ENCODE results near the gene L1CAM.

Gene L1CAM

DNA sequence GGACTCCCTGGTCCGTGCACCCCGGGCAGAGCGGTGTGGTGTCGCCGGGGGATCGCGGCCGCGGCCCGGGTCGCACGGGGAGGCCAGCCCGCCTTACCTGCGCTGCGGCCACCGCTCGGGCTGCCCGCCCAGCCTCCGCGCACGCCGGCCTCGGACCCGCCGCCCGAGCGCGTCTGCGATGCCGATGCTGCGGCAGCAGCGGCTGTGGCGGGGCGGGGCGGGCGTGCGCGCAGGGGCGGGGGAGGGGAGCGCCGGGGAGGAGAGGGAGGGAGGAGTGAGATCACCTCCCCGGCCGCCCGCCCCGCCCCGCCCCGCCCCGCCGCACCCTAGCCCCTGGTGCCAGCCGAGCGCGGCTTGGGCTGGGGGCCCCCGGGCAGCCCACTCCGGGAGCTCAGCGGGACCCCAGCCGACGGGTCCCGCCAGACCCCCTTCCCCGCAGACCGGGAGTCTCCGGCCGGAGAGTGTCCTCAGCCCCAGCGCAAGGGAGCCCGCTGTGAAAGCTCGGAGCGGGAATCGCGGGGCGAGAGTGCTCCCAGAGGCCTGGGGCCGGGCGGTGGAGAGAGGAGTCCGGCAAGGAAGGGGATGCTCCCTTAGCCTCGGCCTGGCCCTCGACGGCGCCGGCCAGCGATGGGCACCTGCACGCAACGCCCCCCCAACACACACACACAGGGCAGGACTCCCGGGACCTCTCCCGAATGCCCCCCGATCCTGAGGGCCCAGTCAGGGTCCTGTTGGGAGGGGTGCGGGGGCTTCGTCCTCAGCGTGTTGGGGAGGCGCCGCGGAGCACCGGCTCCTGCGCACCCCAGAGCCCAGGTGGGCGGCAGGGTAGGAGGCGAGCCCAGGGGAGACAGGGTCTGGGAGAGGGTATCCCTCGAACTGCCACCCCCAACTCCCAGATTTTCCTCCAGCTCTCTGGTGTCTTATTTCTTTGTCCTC lies at the start of gene L1CAM:
TSS of gene L1CAM (minus strand) at position 206 of the 936 bp plus-strand sequence. CDS start 10,337 bp downstream, outside the sequence.
- peak in 1 of 2 donors; percentile 41 for DNase-seq

DNA sequence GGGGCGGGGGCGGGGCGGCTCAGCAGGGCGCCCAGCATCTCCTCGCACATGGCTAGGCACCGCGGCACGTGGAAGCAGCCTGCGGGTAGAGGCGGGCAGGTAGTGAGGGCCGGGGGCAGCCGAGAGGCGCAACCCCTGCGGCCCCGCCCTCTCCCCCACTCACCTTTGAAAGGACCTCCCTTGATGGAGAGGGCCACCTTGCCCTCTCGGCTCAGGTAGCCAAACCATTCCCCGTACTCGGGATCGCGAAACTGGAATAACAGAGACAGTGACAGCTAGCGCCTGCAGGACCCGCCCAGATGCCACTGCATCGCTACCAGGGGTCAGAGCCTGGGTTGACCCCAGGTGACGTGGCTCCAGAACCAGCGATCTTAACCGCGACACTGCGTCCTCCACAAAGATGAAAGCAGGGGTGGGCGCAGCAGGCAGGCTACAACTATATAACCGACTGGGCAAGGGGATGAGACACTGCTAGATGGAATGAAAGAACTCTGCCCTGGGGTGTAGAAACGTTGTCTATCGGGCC lies 49.4 kb upstream of the L1CAM start:
- DNase-seq = no peak

GRCh38 chrX:153934762-153935325 lies 48.9 kb upstream of the L1CAM start, which contains the start of gene NAA10:
NAA10 (minus strand) TSS chrX:153935037; CDS start chrX:153934904, 133 bp downstream.
- peak; percentile 53 to 73 for DNase-seq

DNA sequence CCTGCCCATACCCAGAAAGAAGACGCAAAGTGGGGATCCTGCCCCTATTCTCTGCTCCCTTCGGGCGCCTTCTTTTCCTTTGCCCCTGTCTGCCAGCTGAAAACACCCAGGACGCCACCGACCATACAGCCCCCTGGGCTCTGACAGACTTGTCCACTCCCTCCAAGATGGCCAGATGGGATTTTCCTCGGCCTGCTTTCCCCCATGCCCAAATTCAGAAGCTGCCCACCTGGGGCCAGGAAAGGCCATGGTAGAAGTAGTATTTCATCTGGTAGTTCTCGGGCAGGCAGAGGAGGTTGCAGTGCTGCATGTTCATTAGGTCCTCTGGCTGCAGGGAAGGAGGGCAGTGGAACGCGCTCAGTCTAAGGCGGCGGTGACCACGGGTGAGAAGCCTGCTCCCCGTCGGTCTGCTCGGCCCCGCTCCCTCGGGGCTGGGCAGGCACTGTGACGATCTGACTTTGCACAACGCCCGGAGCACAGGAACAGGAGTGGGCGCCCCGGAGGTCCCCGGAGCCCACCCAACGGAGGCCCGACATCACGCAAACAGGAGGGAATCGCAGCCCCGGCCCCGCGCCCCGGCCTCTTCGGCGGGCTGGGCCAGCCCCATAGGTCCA lies 48.3 kb upstream of the L1CAM start:
- DNase-seq = no peak

GRCh38 chrX:153933748-153934147 lies 47.8 kb upstream of the L1CAM start:
- DNase-seq = no peak

DNA sequence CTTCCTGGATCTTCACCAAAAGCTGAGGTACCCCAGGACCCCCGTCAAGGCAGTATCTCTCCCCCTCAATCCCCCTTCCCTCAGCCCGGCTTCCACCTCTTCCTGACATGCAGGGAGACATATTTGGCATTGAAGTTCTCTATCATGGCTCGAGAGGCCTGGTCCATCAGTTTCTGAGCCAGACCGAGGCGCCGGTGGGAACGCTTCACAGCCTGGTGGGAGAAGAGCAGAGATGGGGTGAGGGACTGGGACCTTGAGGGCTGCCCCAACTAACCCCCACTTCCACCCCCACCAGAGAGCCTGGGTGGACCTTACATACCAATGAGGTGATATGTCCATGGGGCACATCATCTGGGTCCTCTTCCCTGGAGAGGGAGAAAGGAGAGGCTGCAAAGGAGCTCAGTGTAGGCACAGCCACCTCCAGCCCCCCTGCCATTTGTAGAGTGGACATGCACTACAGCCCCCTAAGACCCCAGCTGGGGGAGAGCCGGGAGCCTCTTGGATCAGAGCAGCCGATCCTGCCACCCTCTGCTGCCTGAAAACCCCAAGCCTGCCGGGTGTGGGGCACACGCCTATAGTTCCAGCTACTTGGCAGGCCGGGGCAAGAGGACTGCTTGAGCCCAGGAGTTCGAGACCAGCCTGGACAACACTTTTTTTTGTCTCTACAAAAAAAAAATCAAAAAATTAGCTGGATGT lies 46.4 kb upstream of the L1CAM start:
- DNase-seq = no peak

GRCh38 chrX:153931748-153932147 lies 45.8 kb upstream of the L1CAM start:
- DNase-seq = no peak

GRCh38 chrX:153931151-153931550 lies 45.2 kb upstream of the L1CAM start:
- no peak for DNase-seq

DNA sequence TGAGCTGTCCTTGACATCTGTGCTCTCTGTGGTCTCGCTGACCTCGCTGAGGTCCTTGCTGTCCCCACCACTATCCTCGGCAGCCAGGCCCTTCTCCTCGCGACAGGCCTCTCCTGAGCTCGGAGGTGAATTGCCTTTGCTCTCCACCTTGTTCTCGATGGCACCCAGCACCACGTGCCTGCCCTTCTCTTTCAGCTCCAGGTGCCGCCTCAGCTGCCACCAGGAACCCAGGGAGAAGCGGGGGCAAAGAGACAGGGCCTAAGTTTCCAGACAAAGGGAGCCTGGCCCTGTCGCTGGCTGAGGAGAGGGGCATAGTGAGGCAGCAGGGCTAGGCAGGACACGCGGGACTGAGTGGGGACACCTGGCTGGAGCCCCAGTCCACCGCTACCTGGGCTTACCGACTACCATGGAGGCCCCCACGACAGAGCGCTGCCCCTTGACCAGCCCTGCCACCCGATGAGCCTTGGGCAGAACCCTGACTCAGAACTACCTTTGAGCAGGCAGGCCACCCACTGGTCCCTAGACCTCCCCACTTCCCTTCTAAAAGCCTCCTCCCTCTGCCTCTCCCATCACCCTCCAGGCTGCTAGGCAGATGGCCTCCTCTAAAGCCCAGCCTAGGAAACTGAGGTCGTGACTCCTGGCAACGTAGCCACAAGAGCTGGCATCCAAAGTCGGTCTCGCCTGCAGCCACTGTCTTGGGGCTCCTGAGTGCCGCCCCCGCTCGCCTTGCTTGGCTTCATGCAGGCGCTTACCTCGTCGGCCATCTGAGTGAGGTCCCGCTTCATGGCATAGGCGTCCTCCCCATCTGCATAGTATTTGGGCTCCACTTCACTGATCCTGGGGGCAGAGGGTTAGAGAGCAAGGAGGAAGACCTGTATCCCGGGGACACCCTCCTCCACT lies 44.3 kb upstream of the L1CAM start:
- DNase-seq = no peak

DNA sequence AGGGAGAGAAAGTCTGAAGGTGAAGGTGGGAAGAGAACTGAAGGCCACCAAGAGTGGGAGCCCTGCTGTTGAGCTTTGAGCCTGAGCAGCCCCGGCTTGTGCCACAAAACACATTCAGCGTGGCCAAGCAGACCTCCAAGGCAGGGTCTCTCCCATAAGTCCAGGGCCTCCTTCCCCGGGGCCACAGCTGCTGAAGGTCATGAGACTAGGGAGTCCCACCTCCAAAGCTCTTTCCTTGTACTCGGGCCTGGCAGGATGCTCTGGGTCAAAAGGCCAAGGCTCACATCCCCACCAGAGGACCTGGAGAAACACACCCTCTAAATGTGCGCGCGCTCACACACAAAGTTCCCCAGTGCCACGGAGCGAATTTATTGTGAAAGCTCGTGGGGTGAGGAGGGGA lies 43.6 kb upstream of the L1CAM start:
- no peak for DNase-seq

DNA sequence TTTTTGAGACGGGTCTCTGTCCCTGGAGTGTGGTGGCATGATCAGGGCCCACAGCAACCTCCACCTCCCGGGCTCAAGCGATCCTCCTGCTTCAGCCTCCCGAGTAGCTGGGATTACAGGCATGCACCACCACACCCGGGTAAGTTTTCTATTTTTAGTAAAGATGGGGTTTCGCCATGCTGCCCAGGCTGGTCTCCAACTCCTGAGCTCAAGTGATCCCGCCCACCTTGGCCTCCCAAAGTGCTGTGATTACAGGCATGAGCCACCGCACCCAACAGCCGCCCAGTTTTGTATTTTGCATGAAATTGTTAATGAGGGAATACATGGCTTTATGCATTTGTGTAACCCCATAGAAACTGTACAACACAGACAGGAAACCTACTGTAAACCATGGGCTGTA lies 42.9 kb upstream of the L1CAM start:
- no peak for DNase-seq

DNA sequence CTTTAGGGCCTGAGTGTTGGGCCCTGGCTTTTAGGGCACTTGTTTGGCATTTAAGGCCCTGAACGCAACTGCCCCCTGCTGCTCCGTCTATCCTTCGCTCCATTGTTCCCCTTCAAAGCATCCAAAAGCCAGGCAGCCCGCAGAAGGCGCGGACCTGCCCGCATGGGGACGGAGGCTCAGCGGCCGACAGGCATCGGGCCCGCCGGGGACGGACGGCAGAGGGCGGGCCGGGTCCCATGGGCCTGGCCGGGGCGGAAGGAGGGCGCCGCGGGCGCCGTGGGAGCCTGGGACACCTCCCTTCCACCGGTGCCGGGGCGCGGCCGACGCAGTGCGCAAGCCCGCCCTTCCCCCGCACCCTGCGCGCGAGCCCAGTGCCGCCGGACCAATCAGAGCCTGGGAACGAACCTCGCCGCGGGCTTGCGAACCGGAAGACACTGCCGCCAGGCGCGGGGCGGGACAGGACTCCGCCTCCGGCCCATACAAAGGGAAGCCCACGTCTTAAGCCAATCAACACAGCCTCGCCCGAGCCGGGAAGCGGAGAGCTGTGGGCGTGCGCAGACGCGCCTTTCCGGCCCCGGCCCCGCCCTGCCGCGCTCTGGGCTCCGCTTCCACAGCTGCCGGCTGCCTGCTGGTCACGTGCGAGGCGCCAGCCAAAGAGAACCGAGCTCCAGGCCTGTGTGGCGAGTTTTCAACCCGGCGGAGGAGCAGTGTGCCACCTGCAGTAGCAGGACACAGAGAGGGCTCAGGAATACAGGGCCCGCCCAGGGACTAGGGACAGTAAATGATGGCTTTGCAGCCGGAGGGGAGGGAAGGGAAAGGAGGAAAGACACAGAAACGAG lies 42.2 kb upstream of the L1CAM start:
- DNase-seq = peak; percentile 87 to 89

DNA sequence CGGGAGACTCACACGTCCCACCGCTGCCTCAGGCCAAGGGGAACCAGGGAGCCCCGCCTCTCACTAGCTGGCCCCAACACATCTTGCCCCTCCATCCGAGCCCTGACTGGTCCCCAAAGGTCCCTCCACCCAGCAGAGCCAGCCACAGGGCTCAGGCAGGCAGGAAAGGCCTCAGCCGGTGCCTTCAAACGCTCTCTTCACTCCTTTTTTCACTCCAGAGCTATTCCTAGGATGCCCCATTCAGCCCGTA lies 41.6 kb upstream of the L1CAM start:
- no peak for DNase-seq

DNA sequence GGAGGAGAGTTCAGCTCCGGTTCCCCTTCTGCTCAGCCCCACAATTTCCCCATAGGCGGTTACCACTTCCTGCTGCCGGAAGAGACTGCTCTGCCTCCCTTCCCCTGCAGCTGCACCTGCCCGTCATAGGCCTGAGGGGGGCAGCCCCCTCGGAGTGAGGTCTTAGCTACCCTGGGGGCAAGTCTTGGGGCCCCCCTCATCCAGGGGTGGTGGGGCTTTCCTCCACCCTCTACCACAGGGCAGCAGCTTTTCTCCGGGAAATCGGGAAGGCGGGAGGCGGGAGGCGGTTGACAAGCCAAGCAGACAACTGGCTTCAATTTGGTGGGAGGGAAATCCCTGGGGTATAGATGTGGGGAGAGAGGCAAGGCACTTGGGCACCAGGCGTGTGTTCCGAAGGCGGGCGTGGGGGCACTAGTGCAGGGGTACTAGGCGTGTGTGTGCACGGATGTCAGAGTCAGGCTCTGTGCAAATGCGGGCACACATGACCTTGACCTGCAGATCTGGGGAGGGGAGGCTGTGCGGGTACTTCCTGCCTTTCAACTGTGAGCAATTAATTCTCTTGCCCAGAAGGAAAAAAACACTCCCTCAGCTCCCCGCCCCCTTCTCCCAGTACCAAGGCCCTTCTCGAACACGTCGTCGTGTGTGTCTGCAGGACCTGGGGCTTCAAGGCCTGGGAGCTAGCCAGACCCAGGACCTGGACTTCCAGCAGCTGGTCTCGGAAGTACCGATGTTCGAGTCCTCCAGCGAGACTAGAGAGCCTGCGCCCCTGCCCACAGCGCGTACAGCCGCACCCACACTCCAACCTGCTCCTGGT lies 41.1 kb upstream of the L1CAM start:
- DNase-seq = peak; percentile 67 to 69

GRCh38 chrX:153926552-153926857 lies 40.5 kb upstream of the L1CAM start:
- no peak for DNase-seq

DNA sequence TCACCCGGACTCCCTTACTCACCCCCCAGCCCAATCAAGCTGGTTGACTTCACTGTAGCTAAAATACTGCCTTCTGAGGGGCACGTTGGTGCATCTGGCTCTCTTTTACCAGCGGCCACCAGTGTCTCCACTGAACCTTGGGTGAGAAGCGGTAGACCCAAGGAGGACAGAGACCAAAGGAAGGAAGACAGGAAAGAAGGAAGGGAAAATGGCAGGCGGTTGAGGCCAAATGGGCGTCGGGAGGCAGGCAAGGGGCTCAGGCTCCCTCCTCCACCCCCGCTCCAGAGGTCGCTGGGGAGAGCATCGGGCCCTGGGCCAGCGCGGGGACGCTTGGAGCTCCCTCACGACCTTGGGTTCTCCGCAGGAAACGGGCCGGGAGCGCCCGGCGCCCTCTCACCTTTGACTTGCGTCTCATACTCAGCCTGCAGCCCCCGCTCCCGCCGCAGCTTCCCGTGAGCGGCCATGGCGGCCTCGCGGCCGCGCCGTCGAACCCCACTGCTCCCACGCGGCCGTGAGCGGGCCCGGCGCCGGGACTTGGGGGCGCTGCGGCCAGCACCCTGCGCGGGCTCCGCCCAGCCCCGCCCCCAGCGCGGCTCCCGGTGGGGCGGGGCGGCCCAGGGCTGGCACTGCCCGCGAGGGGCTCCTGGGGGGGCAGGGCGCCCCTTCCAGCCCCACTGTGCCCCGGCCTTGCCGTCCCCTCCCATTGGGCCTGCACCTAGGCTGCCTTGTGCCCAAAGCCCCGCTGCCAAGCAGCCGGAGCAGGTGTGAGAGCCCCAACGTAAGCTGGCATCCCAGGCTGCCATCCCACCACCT lies 40.0 kb upstream of the L1CAM start, which contains the start of gene ARHGAP4:
TSS of gene ARHGAP4 (minus strand) at position 526 of the 813 bp plus-strand sequence. CDS start at position 464, 62 bp downstream.
- DNase-seq = peak; percentile 44 to 61

- DNase-seq = no peak
Observed at GRCh38 chrX:153925387-153925738, 39.4 kb upstream of the L1CAM start.

GRCh38 chrX:153924149-153924861 lies 38.3 kb upstream of the L1CAM start:
- no peak for DNase-seq

Data from stimulated activated CD4-positive, alpha-beta T cell treated with anti-CD3 and anti-CD28 coated beads, Interleukin-2, amount 100 ng/mL, for 24 hours (primary cell).